CD4-positive, alpha-beta T cell treated with Interleukin-4 for 1 hour (primary cell): ENCODE data around the gene LEPR.
"Not testable (repeated sequence)": the region's sequence is repeated elsewhere in the genome, so short reads cannot be mapped to it uniquely, and the experiment has no call there.

Experiments
- DNase-seq, 2 donors: peaks; one replicate each; pipeline ENCODE4 v3.0.0-alpha.2; 2020 to 2022

The LEPR gene, protein sequence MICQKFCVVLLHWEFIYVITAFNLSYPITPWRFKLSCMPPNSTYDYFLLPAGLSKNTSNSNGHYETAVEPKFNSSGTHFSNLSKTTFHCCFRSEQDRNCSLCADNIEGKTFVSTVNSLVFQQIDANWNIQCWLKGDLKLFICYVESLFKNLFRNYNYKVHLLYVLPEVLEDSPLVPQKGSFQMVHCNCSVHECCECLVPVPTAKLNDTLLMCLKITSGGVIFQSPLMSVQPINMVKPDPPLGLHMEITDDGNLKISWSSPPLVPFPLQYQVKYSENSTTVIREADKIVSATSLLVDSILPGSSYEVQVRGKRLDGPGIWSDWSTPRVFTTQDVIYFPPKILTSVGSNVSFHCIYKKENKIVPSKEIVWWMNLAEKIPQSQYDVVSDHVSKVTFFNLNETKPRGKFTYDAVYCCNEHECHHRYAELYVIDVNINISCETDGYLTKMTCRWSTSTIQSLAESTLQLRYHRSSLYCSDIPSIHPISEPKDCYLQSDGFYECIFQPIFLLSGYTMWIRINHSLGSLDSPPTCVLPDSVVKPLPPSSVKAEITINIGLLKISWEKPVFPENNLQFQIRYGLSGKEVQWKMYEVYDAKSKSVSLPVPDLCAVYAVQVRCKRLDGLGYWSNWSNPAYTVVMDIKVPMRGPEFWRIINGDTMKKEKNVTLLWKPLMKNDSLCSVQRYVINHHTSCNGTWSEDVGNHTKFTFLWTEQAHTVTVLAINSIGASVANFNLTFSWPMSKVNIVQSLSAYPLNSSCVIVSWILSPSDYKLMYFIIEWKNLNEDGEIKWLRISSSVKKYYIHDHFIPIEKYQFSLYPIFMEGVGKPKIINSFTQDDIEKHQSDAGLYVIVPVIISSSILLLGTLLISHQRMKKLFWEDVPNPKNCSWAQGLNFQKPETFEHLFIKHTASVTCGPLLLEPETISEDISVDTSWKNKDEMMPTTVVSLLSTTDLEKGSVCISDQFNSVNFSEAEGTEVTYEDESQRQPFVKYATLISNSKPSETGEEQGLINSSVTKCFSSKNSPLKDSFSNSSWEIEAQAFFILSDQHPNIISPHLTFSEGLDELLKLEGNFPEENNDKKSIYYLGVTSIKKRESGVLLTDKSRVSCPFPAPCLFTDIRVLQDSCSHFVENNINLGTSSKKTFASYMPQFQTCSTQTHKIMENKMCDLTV

GRCh38 chr1:65420590-65421350 lies at the start of gene LEPR, which contains the start of gene LEPROT:
LEPR (plus strand) TSS chr1:65420668; CDS start chr1:65565566, 144,898 bp downstream.
LEPROT (plus strand) TSS chr1:65420668; CDS start chr1:65420725, 57 bp downstream.
- DNase-seq = peak in 1 of 2 donors; percentile 20

GRCh38 chr1:65371544-65371943 lies 48.9 kb upstream of the LEPR start:
- DNase-seq = no peak

GRCh38 chr1:65372557-65372956 lies 47.9 kb upstream of the LEPR start:
- no peak for DNase-seq

DNA sequence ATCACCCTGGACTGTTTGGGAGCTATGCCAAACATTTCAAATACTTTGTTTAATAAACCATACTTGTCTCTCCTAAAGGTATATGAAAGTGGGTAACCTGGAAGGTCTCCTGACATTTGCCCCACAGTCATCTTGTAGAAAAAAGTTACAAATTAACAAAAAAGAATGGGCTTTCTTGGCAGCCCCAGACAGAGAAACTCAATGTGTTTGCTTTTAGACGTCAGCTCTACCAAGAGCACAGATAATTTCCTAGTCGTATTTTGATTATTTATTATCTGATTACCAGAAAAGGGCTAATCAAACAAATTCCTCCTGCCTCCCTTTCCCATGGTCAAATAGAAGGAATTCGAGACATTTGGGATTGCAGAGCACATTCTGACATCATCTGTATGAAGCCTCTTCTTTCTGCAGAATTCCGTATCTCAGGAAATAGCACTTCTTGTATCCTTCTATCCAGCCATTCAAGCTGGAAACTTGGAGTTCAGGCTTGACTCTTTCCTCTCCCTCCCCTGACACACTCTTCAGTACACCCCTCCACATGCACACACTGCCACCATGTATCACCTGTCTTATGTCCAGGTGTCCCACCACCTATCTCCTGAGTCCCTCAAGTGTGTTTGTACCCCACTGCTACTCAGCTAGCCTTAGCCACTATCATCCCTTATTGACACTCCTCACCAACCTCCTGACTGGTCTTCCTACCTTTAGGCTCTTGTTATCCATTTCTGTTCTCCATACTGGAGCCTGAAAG lies 42.8 kb upstream of the LEPR start:
- DNase-seq = no peak

DNA sequence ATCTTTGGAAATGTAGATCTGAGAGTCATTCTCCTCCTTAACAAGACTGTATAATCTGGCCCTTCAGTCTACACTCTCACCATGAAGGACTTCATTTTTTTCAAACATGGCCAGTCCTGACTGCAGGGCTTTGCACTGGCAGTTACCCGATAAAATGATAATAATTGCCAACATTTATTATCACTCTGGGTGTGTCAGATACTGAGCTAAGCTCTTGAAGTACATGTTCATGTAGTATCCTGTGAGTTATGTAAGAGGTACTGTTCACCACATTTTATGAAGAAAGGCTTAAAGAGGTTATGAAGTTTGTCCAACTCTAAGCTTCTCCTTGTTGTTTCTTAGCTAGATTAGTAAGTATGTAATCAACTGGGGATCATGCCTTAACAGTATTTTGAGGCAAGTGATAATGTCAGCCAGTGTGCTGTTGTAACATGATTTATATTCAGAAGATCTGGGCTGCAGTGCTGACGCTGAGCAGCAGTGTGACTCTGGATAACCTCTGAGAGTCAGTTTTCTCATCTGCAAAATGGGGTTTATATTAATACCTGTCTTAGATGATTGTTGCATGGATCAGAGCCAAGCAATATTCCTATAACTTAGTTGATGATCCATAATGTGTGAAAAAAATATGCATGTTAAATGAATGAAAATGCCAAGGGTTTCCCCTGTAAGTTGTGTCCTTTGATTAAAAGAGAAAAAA lies 42.1 kb upstream of the LEPR start:
- no peak for DNase-seq

DNA sequence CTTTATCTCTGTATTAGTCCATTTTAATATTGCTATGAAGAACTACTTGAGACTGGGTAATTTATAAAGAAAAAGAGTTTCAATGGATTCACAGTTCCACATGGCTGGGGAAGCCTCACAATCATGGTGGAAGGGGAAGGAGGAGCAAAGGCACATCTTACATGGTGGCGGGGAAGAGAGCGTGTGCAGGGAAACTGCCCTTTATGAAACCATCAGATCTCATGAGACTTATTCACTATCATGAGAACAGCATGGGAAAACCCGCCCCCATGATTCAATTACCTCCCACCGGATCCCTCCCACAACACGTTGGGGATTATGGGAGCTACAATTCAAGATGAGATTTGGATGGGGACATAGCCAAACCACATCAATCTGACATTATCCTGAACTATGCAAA lies 36.0 kb upstream of the LEPR start:
- not testable (repeated sequence) for DNase-seq

DNA sequence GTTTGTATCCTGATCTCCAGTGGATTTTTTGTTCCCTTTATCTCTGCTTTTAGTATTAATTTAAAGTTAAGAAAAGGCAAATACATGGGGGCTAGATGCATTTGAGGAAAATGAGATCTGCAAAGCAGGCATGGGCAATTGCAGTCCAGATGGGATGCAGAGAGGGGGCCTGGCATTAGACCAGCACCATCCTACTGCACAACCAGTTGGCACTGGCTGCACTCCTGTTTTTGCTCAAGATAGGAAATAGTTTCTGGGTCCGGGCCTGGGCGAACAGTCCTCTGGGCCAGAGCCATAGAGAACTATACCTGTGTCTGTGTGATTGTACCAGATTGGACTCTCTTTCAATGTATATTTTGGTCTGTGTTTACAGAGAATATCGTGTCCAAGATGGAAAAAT lies 34.0 kb upstream of the LEPR start:
- DNase-seq = no peak

GRCh38 chr1:65387821-65388220 lies 32.6 kb upstream of the LEPR start:
- no peak for DNase-seq

DNA sequence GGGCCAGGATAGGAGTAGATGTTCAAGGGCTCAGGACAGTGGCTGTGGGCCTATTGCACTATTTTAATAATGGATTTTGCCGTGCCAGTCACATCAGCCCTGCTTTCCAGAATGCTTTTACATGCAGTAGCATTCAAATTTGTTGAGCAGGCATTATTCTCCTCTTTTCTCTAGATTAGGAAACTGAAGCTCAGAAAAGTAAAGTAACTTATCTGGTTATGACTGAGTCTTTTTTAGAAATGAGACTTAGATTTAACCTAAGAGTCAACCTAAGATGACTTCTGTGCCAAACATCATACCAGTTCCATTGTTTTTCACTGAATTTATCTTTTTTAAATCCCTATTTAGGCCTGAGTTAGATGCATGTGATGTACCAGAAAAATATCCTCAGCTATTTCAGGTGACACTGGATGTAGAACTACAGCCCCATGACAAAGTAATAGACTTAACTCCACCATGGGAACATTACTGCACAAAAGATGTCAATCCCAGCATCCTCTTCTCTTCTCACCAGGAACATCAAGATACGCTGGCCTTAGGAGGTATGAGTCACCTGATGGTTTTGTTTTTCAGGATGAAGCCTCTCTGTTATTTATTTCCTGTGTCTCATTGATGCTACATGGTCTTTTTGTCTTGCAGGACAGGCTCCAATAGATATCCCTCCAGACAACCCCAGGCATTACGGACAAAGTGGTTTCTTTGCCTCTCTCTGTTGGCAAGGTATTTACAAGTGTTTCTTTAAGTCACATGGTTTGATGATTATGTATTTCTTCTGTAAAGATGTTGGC lies 31.4 kb upstream of the LEPR start:
- DNase-seq = no peak

GRCh38 chr1:65392497-65392896 lies 28.0 kb upstream of the LEPR start:
- DNase-seq = no peak

DNA sequence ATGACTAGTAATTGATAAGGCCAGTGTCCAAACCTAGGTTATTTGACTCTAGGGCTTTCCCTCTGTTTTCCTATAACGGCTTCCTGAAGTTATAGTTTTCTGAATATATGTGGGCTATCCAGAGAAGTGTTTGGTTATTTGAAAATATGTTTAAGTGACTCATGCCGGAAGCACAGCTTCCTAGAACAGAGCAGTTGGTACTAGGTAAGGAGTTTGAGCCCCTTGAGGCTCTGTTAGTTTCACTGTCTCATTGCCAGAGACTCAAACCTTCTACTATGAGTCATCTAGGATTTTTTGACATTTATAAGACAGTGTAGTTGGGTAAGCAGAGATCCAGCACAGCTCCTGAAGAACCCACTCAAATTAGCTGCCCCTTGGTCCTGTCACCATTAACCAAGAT lies 27.1 kb upstream of the LEPR start:
- DNase-seq = peak in 1 of 2 donors; percentile 5

- DNase-seq = no peak
Measured at GRCh38 chr1:65393928-65394327, 26.5 kb upstream of the LEPR start.

DNA sequence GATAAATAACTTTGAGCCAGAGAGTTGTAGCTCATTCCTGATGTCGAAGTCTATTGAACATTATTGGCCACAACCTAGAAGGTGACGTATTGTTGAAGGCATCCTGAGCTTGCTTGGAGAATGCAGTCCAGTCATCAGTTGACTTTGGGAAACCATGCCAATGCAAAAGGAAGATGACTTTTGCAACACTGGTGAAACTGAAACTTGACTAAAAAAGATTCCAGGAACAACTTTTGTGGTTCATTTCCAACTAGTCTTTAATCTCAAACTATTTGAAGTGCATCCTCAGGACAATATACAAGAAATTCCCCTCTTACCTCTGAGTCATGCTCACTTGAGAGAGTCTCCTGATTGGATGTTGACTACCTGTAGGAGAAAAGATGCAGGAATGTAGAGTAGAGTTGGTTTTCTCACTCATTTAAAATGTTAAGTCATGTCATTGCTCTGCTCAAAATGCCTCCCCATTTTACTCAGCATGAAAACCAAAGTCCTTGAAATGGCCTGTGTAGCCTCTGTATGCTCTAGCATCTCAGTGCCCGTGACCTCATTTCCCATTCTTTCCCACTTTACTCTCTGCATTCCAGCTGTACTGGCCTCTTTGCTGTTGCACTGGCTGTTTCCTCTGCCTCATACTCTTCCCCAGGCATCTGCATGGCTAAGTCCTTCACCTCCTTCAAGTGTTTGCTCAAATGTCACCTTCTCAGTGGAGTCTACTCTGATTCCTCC lies 24.4 kb upstream of the LEPR start:
- no peak for DNase-seq

- DNase-seq = no peak
Measured at GRCh38 chr1:65398083-65398482, 22.4 kb upstream of the LEPR start.

- DNase-seq = no peak
Measured at GRCh38 chr1:65399003-65399402, 21.5 kb upstream of the LEPR start.

DNA sequence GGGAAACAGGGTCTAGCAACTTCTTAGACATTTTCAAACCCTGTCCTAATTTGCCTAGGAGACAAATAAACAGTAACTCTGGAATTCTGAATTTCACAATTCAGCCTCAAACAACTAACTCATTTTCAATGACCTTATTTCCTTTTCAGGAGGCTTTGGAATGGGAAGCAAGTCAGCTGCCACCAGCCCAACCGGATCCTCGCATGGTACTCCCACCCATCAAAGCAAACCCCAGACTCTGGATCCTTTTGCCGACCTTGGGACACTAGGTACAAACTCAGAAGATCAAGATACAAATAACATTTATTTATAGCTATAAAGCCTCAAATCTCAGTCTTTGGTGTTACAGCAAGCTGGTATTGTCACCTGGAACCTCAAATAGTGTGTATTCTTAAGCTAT lies 18.9 kb upstream of the LEPR start:
- no peak for DNase-seq

GRCh38 chr1:65404941-65405340 lies 15.5 kb upstream of the LEPR start:
- no peak for DNase-seq

- no peak for DNase-seq
Measured at GRCh38 chr1:65407877-65408276, 12.6 kb upstream of the LEPR start.

GRCh38 chr1:65409314-65409713 lies 11.2 kb upstream of the LEPR start:
- no peak for DNase-seq
